DOHH2 (cell line): ENCODE data around the gene PRKAG3.

ENCODE experiments used
- CTCF ChIP-seq: fragments of 200-600 bp; sonication (generic); IDR thresholded peaks from one replicate; pipeline ENCODE4 v1.5.1; 2014; ENCODE audit warnings: antibody characterized with exemption, mild to moderate bottlenecking, low read depth, low read length; ENCODE audit not compliant: poor library complexity, severe bottlenecking
- EZH2phosphoT487 ChIP-seq: fragments of 200-600 bp; sonication (generic); IDR thresholded peaks from 2 replicates; pipeline ENCODE4 v1.6.1; 2017; ENCODE audit warnings: borderline replicate concordance, mild to moderate bottlenecking, antibody characterized with exemption, low read length, moderate library complexity, mixed read lengths

DNA sequence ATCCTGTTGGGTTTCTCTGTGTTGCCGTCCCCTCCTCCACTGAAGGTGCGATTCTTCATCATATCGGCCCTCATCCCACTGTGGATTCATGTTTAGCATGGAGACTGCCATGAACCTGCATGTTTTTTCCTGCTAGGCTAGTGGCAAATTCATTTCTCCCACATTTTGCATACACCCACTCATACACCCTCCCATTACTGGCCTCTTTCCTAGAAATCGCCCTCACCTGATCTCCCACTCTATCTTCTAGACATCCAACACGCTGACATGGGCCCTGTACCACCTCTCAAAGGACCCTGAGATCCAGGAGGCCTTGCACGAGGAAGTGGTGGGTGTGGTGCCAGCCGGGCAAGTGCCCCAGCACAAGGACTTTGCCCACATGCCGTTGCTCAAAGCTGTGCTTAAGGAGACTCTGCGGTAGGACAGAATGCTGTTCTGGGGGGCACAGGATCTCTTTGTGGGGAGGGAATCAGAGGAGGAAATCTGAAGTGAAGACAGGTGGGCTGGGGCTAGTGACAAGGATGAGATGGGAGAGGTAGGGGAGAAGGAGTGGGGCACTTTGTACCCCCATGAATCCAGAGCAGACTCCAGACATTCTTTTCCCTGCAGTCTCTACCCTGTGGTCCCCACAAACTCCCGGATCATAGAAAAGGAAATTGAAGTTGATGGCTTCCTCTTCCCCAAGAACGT lies 17.7 kb downstream of the PRKAG3 start:
- TF ChIP-seq CTCF = no peak
- TF ChIP-seq EZH2phosphoT487 = no peak
